Measurements from ENCODE around the gene GTF3C1. TPM values are rescaled to one million over a fixed set of nuclear protein-coding genes. Genes with fewer than 3 reads are reported as not detected.
"Not testable (repeated sequence)": the region's sequence is repeated elsewhere in the genome, so short reads cannot be mapped to it uniquely, and the experiment has no call there.

Gene GTF3C1
- total RNA-seq, 2 experiments from 2014 or later: 43.6 to 44.5 TPM

DNA sequence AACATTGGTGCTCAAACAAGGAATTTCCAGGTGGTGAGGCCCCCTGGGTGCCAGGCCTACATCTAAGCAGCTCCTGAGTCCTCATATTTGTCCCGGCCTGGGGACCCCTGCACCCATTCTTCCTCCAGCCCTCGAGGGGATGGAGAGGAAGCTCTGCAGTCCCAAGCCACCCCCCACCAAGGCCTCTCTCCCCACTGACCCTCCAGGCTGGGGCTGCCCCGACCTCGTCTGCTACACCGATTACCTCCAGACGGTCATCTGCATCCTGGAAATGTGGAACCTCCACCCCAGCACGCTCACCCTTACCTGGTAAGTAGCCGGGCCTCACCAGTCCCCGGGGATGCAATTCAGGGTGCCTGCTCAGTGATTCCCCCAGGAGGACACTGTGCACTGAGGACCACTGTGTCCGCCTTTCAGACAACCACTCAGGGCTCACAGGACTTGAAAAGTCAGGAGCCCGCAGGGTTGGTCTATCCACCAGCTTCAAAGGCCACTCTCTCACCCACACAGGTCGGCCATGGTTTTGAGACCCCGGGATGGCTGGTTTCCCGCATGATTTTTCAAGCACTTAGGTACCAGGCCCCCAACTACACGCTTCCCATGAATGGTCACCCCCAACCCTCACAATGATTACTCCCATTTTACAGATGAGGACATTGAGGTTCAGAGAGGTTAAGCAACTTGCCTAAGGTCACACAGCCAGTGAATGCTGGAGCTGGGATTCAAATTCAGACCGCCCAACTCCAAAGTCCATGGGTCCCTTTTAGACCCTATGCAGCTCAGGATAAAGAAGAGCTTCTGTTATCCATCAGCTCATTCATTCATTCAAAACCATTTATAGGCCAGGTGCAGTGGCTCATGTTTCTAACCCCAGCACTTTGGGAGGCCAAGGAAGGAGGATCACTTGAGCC, 115.3 kb downstream of the GTF3C1 start:
- ChIA-PET POLR2A (interaction anchor here (1.2 kb wide), 1 partner anchor 16 kb away, joined by 3 read pairs; no protein-coding TSS in a partner anchor), CTCF (interaction anchor here (0.8 kb wide), 1 partner anchor 66 kb away, joined by 3 read pairs; no protein-coding TSS in a partner anchor)
- Histone ChIP-seq H3K27me3 (ENCODE audit: control insufficient read depth in 1 of 2, insufficient read depth in 2 of 2, low read length in 2 of 2) (no peaks in the 10 kb centered on the region), H3K36me3 (ENCODE audit: insufficient read depth, low read length) (peaks cover 92% of the 10 kb centered on the region), H3K4me3 (ENCODE audit: low read length) (no peak overlapping the region), H3K9me3 (ENCODE audit: control insufficient read depth in 1 of 2, insufficient read depth in 1 of 2, low read length in 2 of 2) (no peaks in the 10 kb centered on the region), H3K4me1 (ENCODE audit: insufficient read depth, low read length) (peaks cover 8% of the 10 kb centered on the region), H3K27ac (ENCODE audit: low read depth in 1 of 2, low read length in 2 of 2) (no peak overlapping the region)
- no peaks in the 10 kb centered on the region for H3K27me3 Mint-ChIP-seq
- ATAC-seq (ENCODE audit: poor library complexity): no peak
- peaks cover 40% of the 10 kb centered on the region for H3K4me1 Mint-ChIP-seq (ENCODE audit: low read depth)
- intact Hi-C loops (cut with DNase I, micrococcal nuclease): no loop called here
- TF ChIP-seq, protein P1, sequence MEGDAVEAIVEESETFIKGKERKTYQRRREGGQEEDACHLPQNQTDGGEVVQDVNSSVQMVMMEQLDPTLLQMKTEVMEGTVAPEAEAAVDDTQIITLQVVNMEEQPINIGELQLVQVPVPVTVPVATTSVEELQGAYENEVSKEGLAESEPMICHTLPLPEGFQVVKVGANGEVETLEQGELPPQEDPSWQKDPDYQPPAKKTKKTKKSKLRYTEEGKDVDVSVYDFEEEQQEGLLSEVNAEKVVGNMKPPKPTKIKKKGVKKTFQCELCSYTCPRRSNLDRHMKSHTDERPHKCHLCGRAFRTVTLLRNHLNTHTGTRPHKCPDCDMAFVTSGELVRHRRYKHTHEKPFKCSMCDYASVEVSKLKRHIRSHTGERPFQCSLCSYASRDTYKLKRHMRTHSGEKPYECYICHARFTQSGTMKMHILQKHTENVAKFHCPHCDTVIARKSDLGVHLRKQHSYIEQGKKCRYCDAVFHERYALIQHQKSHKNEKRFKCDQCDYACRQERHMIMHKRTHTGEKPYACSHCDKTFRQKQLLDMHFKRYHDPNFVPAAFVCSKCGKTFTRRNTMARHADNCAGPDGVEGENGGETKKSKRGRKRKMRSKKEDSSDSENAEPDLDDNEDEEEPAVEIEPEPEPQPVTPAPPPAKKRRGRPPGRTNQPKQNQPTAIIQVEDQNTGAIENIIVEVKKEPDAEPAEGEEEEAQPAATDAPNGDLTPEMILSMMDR (IDR thresholded peaks at IDR 0.05): no peak
- H3K27ac Mint-ChIP-seq: peak overlapping the region; percentile 79
- H3K9me3 Mint-ChIP-seq: no peaks in the 10 kb centered on the region
- H3K4me3 Mint-ChIP-seq: no peak overlapping the region
- H3K36me3 Mint-ChIP-seq (ENCODE audit: low read depth): peaks cover 91% of the 10 kb centered on the region
- peak in 1 of 14 experiments; percentile 15 for DNase-seq

DNA sequence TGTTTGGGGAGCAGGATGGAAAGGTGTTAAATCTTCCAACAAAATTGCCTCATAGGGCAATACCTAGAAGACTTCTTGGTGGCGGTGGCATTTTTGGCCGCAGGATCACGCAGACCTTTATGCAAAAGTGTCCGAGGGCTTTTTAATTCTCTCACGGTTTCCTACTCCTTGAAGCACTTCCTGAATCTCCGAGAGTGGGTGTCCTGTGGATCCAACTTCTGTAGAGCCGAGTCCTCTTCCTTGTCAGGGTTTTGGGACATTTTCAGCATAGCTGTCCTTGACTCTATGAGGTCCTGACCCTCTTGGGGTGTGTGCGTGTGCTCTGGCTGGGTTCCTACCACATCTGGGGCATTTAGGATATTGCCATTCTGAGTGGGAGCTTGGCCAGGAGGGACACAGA, 116.1 kb downstream of the GTF3C1 start:
- TF ChIP-seq, protein P1 (IDR thresholded peaks at IDR 0.05): no peak

DNA sequence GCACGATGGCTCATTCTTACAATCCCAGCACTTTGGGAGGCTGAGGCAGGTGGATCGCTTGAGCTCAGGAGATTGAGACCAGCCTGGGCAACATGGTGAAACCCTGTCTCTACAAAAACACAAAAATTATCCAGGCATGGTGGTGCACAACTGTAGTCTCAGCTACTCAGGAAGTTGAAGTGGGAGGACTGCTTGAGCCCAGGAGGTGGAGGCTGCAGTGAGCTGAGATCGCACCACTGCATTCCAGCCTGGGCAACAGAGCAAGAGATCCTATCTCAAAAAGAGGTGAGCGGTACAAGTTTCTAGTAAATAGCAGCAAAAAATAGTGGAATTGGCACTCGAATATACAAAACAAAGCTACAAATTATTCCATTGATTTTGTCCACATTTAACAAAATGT, 116.5 kb downstream of the GTF3C1 start:
- POLR2A ChIA-PET: interaction anchor here (0.7 to 1.2 kb wide), 2 partner anchors 17 to 829 kb away, joined by 3 read pairs; no protein-coding TSS in a partner anchor
- CTCF ChIA-PET; H3K27me3 Mint-ChIP-seq; H3K9me3 ChIP-seq (ENCODE audit: control insufficient read depth in 1 of 2, insufficient read depth in 1 of 2, low read length in 2 of 2); H3K4me3 ChIP-seq (ENCODE audit: low read length); H3K4me3 Mint-ChIP-seq; H3K27ac ChIP-seq (ENCODE audit: low read depth in 1 of 2, low read length in 2 of 2); H3K27me3 ChIP-seq (ENCODE audit: control insufficient read depth in 1 of 2, insufficient read depth in 2 of 2, low read length in 2 of 2); intact Hi-C loops (cut with DNase I, micrococcal nuclease); ATAC-seq (ENCODE audit: poor library complexity); H3K9me3 Mint-ChIP-seq; DNase-seq: not testable (repeated sequence)
- H3K4me1 Mint-ChIP-seq (ENCODE audit: low read depth): peaks cover 43% of the 10 kb centered on the region
- peak overlapping the region; percentile 79 for H3K27ac Mint-ChIP-seq
- Histone ChIP-seq H3K36me3 (ENCODE audit: insufficient read depth, low read length) (peaks cover 82% of the 10 kb centered on the region), H3K4me1 (ENCODE audit: insufficient read depth, low read length) (peaks cover 14% of the 10 kb centered on the region)
- H3K36me3 Mint-ChIP-seq (ENCODE audit: low read depth): peaks cover 83% of the 10 kb centered on the region

More for the DNA sequence above, 116.1 kb downstream of the GTF3C1 start:
- Mint-ChIP-seq H3K27me3 (no peaks in the 10 kb centered on the region), H3K36me3 (ENCODE audit: low read depth) (peaks cover 87% of the 10 kb centered on the region), H3K9me3 (no peaks in the 10 kb centered on the region), H3K27ac (peak overlapping the region; percentile 79), H3K4me3 (no peak overlapping the region), H3K4me1 (ENCODE audit: low read depth) (peaks cover 41% of the 10 kb centered on the region)
- Histone ChIP-seq H3K36me3 (ENCODE audit: insufficient read depth, low read length) (peaks cover 85% of the 10 kb centered on the region), H3K4me1 (ENCODE audit: insufficient read depth, low read length) (peaks cover 10% of the 10 kb centered on the region), H3K27me3 (ENCODE audit: control insufficient read depth in 1 of 2, insufficient read depth in 2 of 2, low read length in 2 of 2) (no peaks in the 10 kb centered on the region), H3K9me3 (ENCODE audit: control insufficient read depth in 1 of 2, insufficient read depth in 1 of 2, low read length in 2 of 2) (no peaks in the 10 kb centered on the region), H3K27ac (ENCODE audit: low read depth in 1 of 2, low read length in 2 of 2) (no peak overlapping the region), H3K4me3 (ENCODE audit: low read length) (no peak overlapping the region)
- no peak for DNase-seq
- POLR2A ChIA-PET: interaction anchor here (1.2 kb wide), 1 partner anchor 17 kb away, joined by 3 read pairs; no protein-coding TSS in a partner anchor
- intact Hi-C loops (cut with DNase I, micrococcal nuclease): no loop called here
- no peak for ATAC-seq (ENCODE audit: poor library complexity)
- CTCF ChIA-PET: interaction anchor here (0.8 kb wide), 1 partner anchor 65 kb away, joined by 3 read pairs; no protein-coding TSS in a partner anchor
